Measurements from ENCODE around the gene SCGB1D2.
"Not testable (repeated sequence)": the region's sequence is repeated elsewhere in the genome, so short reads cannot be mapped to it uniquely, and the experiment has no call there.

The SCGB1D2 gene, protein sequence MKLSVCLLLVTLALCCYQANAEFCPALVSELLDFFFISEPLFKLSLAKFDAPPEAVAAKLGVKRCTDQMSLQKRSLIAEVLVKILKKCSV

DNA sequence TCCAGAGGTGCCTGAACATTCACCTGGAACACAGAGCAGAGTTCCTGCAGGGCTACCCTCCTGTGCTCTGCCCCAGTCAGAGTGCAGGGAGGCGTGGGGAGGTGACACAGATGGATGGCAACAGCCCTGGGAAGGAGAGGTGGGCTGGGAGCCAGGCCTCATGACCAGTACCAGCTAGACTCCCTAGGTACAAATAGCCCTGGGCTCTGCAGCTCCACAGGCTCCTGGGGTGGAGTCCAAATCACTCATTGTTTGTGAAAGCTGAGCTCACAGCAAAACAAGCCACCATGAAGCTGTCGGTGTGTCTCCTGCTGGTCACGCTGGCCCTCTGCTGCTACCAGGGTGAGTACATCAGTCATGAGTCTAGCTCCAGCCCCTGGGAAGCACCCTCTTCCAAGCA lies at the start of gene SCGB1D2:
Gene SCGB1D2 (plus strand): TSS at position 219 of the 400 bp plus-strand sequence. CDS start 69 bp downstream, at position 288.
- no peak for DNase-seq

DNA sequence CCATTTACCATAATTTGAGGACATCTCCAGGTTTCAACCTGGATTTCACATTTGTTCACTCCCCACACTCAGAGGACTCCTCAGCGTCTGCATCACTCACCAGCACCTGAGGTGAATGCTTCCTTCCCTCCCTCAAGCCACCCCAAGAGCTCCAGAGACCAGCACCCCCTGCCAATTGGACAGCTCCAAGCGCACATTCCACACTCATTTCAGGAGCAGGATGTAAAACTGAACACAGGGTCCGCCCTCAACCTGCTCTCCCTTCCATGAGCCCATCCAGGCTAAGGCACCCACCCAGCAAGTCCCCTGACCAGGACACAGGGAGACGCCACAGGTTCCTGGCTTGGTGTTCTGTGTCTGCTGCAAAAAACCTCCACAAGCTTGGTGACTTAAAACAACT lies 48.1 kb upstream of the SCGB1D2 start:
- DNase-seq, result no peak

DNA sequence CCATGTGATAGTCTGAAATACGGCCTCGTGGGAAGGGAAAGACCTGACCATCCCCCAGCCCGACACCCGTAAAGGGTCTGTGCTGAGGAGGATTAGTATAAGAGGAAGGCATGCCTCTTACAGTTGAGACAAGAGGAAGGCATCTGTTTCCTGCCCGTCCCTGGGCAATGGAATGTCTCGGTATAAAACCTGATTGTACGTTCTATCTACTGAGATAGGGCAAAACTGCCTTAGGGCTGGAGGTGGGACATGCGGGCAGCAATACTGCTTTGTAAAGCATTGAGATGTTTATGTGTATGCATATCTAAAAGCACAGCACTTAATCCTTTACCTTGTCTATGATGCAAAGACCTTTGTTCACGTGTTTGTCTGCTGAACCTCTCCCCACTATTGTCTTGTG lies 47.0 kb upstream of the SCGB1D2 start:
- not testable (repeated sequence) for DNase-seq

DNA sequence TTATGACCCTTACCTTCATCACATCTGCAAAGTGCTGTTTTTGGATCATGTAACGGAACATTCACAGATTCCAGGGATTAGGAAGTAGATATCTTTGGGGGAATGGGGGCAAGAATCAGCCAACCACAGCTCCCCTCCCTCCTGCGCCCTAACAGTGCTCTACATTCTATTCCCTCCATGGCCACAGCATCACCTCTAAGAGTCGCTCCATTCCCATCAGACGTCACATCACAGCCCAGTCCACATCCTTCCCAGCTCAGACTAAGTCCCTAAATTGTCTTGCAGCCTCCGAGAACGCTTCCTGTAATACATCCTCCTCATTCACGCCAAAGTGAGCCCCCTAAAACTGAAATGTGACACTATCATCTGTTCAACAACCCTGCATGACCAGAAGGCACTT lies 46.1 kb upstream of the SCGB1D2 start:
- DNase-seq, result no peak

DNA sequence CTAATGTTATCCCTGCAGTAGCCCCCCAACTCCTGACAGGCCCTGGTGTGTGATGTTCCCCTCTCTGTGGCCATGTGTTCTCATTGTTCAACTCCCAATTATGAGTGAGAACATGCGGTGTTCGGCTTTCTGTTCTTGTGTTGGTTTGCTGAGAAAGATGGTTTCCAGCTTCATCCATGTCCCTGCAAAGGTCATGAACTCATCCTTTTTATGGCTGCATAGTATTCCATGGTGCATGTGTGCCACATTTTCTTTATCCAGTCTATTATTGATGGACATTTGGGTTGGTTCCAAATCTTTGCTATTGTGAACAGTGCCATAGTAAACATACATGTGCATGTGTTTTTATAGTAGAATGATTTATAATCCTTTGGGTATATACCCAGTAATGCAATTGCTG lies 44.6 kb upstream of the SCGB1D2 start:
- DNase-seq, result not testable (repeated sequence)

DNA sequence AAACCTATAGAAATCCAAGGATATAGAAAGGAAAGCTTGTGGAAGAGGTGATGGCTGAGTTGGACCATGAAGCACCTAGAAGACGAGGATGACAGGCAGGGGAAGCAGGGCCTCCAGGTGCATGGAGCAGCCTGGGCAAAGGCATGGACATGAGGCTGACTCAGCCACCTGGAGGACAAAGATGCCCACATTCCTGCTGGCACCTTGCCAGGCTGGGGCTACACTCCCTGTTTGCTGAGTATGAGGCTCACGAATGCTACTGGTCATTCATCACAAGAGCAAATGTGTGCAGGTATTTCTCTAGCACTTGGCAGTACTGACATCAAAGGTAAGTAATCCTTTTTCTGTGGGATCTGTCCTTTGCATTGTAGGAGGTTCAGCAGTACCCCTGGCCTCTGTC lies 40.7 kb upstream of the SCGB1D2 start:
- DNase-seq, result no peak

DNA sequence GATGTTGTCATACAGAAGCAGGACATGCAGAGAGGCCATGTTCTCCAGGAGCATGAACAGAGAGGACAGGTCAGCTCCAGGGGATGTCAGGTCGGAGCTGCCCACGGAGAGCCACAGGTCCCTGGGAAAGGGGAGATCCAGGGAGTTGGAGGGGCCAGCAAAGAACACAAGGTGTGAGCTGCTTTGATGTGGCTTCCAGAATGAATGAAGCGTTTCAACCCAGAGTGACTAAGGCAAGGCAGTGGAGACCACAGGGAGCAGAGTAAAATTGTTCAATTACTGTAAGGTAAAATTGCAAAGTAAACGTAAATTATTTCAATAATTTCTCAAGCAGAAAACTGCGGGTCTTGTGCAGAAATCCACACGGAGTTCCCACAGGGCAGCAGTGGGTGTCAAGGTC lies 39.1 kb upstream of the SCGB1D2 start:
- no peak for DNase-seq

DNA sequence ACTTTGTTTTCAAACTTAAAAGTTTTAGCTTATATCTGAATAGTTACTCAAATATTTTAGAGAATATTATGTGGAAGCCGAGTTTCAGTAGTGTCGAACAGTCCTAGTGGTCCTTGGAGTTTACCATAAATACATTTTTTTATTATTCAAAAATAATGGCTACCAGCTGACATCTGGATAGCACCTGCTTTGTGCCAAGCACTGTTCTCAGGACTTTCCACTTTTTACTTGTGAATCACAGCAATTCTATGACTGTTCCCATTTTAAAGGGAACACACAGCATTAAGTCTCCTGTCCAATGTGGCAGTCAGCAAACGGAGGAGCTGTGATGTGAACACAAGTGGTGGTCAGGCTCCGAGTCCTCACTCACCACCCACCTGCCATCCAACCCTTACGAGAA lies 37.6 kb upstream of the SCGB1D2 start:
- DNase-seq, result no peak

DNA sequence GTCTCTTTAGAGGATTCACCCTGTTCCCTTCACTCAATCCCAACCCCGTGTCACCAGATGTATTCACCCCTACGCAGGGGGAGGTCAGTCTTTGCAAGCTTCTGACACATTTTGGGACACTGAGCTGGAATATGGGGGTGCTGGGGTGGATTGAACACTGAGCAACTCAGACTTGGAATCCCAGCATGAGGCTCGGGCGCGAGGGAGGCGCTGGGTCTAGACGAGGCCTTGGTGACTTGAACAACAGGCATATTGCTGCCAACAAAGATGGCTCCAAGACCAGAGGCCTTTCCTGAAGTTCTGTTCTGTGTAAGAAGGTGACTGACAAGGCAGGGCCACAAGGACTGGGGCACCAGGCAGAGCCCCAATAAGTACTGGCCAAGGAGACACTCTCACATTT lies 36.6 kb upstream of the SCGB1D2 start:
- no peak for DNase-seq

DNA sequence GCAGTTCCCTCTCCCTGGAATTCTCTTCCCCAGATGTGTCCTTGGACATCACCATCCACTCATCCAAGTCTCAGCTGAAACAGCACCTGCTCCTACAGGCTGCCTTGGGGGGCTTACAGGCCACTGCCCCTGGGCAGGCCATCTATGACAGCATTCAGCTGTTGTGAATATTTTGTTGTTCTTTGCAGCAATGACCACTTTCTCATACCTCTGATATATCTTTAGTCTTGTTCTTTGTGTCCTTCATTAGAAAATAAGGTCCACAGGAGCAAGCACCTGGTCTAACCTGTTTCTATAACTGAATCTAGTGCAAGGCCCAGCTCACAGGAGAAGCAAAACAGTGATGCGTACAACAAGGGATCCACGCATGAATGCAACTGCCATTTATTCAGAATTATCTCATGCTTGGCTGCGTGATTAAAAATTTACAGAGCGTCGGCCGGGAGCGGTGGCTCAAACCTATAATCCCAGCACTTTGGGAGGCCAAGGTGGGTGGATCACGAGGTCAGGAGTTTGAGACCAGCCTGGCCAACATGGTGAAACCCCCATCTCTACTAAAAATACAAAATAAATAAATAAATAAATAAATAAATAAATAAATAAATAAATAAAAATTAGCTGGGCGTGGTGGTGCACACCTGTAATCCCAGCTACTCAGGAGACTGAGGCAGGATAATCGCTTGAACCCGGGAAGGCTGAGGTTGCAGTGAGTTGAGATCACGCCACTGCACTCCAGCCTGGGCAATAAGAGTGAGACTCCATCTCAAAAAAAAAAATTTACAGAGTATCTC lies 35.6 kb upstream of the SCGB1D2 start:
- not testable (repeated sequence) for DNase-seq

DNA sequence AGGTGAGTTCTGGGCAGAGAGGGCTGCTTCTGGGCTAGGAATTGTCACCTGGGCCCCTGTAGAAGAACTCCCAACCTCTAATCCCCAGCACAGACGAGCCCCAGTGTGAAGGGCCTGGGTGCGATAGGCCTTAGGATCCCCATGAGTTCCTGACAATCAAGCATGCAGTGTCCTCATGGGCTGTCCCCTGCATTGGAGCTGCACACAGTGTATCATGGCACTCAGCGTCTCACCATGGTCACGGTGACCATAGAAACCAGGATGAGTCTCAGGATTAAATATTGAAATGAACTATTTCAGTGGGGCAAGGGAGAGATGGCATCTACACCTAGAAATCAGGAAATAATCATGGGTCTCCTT lies 33.3 kb upstream of the SCGB1D2 start:
- no peak for DNase-seq

DNA sequence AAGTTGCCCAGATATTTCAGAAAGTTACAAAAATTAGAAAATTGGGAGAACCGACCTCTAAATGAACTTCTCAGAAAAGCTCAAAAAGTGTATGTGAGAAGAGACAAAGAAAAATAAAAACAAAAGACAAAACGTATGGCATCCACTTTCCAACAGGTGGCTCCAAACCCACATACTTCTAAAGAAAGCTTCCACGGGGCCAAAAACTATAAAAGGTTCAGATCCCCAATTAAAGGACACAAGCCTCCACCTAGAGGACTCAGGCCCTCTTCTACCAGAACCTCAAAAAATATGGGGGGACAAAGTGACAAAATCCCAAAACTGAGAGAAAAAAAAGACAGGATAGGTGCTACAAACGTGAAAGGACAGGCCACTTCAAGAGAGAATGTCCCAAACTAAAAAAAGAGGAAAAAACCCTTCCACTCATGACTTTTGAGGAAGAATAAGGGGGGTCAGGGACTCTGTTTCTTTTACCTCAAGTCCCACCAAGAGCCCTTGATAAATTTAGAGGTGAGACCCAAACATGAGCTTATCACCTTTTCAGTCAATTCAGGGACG lies 24.8 kb upstream of the SCGB1D2 start:
- DNase-seq, result no peak

DNA sequence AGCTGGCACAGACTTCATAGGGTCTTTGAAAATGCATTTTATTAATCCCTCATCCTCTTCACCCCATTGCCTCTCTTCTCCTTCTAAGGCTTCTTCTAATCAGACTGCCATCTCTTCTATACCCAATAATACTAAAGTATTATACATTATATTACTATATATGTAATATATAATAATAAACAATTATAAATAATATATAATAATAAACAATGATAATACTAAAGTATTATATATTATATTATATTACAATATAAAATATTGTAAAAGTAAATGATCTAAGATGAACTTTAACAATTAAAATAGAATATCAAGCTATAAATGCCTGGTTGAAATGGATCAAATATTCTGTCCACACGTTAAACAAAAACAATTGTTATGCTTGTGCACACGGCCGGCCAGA lies 20.5 kb upstream of the SCGB1D2 start:
- DNase-seq, result no peak

DNA sequence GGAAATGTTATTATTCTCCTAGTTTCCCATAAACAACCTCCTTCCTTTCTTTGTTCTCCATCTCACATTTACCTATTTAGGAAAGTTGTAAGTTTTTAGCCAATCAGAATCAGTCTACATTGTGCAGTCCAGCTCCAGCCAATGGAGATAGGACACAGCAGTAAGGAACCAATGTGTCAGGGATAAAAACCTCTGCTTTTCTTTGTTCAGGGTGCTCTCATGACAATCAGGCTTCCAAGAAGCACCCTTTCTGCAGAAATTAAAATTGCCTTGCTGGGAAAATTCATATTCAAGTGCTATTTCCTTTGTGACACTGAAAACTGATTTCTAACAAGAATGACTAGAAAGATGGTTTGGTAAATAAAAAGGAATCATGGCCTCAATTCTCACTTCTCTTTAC lies 18.9 kb upstream of the SCGB1D2 start:
- no peak for DNase-seq

DNA sequence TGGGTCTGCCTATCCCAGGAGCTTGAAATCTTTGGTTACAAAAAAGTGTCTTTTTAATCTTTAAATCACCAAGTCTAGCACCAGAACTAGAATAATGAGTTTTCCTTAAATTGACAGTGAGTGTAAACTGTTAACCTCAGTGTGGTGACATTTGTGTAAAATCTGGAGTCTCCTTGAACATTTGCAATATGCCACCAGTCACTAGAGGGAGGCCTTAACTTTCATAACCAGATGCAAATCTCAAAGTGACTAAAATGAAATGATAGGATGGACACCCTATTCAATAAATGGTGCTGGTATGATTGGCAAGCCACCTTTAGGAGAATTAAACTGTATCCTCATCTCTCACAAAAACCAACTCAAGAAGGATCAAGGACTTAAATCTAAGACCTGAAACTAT lies 8.3 kb upstream of the SCGB1D2 start:
- no peak for DNase-seq

DNA sequence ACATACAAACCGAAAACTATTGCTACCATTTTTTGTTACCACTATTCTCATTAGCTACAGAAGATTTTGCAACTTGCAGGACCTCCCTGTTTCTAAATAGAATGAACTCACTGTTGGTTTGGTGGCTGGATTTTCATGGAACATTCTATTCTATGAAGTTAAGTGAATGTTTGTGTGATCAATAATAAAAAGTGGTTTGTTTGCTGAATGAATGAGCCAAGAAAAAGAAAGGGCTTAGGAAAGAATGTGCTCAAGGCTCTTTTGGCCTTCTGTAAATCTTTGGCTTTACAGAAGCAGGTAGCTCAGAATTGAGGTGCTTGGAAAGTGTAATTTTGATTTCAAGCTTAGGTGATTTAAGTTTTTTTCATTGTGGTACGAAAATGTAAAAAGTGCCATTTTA lies 5.9 kb upstream of the SCGB1D2 start:
- no peak for DNase-seq

DNA sequence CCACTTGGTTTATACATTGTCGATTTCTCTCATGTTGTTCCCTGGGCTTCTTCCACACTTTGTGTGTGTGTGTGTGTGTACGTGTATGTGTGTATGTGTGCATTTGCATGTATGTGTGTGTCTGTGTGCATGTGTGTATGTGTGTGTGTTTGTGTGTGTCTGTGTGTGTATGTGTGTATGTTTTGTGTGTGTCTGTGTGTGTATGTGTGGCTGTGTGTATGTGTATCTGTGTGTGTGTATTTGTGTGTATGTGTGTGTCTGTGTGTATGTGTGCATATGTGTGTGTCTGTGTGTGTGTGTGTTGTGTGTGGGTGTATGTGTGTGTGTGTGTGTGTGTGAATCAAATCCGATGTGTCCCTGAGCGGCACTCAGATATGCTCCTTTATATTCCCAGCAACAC lies 4.5 kb upstream of the SCGB1D2 start:
- no peak for DNase-seq

DNA sequence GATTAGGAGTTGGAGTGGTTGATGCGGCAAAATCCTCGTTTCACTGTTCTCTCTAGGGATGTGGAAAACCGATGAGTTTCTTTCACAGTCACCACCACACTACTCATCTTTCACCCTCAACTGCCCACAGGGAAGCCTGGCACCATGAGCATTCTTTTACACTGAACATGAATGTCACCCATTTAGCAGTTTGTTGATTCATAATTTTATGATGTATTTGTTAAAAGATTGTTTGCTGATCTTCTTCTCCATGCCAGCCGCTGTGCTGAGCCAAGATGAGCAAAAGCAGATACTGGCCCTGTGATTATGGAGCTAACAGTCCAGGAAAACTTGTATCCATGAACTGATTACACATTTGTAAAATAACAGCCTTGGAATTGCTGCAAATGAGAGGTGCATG lies 3.9 kb upstream of the SCGB1D2 start:
- DNase-seq, result no peak

DNA sequence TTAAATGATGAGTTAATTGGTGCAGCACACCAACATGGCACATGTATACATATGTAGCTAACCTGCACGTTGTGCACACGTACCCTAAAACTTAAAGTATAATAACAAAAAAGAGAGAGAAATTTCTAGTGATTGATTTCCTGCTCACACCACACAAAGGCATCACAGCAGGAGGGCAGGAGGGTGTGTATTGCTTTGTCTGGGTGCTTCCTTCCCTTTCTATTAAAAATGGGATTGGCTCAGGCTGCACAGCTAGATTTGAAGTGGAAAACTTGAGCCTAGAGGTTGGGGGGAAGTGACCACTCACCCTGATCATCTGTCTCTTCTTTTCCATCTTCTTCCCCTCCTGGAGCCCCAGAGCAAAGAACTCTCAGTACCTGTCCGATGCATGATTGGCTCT lies 944 bp upstream of the SCGB1D2 start:
- DNase-seq, result no peak

DNA sequence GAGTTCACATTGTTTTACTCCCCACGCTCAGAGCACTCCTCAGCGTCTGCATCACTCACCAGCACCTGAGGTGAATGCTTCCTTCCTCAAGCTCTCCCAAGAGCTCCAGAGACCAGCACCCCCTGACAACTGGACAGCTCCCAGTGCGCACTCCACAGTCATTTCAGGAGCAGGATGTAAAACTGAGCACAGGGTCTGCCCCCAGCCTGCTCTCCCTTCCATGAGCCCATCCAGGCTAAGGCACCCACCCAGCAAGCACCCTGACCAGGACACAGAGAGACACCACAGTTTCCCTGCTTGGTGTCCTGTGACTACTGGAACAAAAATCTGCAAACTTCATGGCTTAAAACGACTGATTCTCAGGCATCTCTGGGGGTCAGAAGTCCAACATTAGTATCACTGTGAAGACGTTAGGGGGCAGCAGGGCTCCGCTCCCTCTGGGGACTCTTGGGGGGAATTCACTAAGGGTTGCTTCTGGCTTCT lies 3.3 kb downstream of the SCGB1D2 start:
- no peak for DNase-seq

DNA sequence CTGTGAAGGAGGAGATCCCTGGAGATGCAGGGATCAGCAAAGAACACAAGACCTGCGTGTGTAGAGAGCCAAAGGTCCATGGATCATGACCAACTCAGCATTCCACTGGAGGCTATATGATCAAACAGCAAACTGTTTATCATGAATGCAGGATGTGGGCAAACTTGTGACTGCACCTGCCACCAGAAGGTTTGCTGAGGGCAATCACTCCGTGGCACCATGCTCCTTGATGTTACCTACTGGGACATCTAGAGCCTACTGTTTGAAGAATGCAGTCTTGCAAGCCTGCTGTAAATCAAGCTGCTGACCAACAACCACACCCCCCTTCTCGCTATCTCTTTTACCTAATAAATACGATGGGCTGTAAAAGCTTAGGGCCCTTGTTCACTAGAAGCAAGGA lies 9.7 kb downstream of the SCGB1D2 start:
- no peak for DNase-seq

DNA sequence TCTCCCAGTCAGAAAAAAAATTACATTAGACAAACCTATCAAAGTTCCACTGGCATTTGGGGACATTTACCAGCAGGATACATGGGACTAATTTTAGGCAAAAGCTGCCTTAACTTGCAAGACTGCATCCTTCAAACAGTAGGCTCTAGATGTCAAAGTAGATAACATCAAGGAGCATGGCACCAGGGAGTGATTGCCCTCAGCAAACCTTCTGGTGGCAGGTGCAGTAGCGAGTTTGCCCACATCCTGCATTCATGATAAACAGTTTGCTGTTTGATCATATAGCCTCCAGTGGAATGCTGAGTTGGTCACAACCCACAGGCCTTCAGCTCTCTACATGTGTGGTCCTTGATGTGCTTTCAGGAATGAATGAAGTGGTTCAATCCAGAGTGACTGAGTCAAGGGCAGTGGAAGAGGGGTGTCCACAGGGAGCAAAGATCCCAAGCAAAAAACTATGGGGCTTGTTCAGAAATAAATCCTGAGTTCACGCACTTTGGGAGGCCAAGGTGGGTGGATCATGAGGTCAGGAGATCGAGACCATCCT lies 12.0 kb downstream of the SCGB1D2 start:
- DNase-seq, result no peak

DNA sequence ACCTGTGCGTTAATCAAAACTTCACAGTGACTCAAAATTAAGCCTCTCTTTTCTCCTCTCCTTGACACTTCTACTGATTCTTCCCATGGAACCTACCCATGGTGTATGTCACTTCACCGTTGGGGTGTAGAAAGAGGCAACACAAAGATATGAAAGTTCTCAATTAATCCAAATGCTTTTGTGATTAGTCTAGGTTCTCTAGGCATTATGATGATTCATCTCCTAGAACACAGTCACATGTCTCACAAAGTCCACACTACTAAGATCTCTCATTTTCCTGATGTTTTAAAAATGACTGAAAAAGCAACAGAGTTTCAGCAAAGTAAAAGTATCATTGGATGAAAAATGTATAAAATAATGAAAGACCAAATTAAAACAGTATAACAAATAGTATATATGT lies 14.2 kb downstream of the SCGB1D2 start:
- DNase-seq, result no peak

DNA sequence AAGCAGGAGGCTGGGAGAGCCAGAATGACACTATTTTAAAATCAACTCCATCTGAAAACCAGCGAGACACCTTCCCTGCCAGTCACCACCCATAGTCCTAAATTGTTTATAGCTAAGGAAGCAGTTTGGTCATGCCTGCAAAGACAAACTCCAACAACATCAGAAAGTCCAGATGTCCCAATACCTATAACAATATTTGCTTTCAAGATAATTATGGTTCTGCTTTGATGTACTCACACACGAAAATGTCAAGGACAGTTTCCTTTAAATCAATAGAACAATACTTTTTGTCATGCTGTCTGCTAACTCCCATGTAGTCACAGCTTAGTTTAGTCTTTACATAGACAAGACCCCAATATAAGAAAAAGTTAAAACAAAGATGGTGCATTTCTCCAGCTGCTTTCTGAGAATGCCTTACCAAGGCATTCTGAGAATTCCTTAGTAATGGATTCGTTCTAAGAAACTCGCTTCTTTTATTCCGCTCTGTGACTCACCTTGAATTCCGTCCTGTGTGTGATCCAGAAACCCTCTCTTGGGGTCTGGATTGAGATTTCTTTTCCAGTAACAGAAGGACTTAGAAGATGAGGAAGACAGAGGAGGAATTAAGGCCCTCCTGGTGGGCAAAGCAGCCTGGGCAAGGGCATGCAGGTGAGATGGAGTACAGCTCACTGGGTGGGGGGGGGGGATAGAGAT lies 18.4 kb downstream of the SCGB1D2 start:
- no peak for DNase-seq

Data from NK-92 treated with Interleukin-12 subunit alpha and Interleukin-12 subunit beta, amount 100 ng/mL, for 24 hours (cell line).